Brain microvascular endothelial cell (primary cell): Measurements from ENCODE around the gene DBN1.

Experiments used
- DNase-seq: peaks from one replicate; pipeline ENCODE4 v3.0.0-alpha.2; 2020
- H3K27ac ChIP-seq: fragments of 250-450 bp; sonication (Bioruptor Pico); 2 replicates; pipeline ENCODE4 v1.5.1; 2020; ENCODE audit warnings: mild to moderate bottlenecking, moderate library complexity
- H3K27me3 ChIP-seq: fragments of 250-450 bp; sonication (Bioruptor Pico); replicated peaks from 2 replicates; pipeline ENCODE4 v1.5.1; 2020; ENCODE audit warnings: mild to moderate bottlenecking
- H3K36me3 ChIP-seq: fragments of 250-450 bp; sonication (Bioruptor Pico); replicated peaks from 2 replicates; pipeline ENCODE4 v1.5.1; 2020; ENCODE audit warnings: mild to moderate bottlenecking
- H3K4me3 ChIP-seq: 2 replicates; pipeline ENCODE4 v1.5.1; 2011; ENCODE audit warnings: low read depth, mild to moderate bottlenecking, control low read depth, low read length, moderate library complexity
- in situ Hi-C: cut with HindIII; loops from 2 replicates; pipeline ENCODE4 v1.10.0; 2017; ENCODE audit warnings: low sequenced_read_pairs, low pct_ligation_motif_present
- TF ChIP-seq, protein P1 (sequence below): IDR thresholded peaks from 2 replicates; pipeline ENCODE4 v1.5.1; 2011; ENCODE audit warnings: low read depth, mild to moderate bottlenecking, moderate library complexity, low read length, control low read depth, inconsistent platforms; ENCODE audit errors: missing control alignments

DBN1 gene

DNA sequence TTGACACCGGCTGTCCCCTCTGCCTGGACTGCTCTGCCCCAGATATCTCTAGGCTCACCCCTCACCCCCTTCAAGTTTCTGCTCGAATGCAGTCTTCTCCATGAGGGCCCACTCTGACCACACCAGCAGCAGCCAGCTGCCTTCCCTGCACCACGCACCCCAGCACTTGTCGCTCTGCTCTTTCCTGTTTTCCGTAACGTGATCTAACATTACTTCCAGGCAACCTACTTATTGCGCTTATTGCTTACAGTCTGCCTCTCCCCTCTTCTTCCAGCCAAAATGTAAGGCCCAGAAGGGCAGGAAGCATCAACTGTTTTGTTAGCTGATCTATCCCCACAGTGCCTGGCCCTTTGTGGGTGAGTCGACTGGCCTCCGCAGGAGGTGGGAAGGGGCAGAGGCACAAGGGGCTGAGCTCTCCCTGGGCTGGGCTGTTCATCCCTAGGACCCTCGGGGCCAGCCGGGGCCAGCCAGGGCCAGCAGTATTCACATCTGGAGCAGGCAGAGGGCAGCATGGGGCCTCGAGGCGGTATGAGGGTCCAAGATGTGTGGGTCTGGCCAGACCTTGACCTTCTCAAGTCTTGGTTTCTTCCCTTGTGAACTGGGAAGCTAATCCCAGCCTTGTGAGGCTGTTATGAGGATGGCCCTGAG is 11.6 kb upstream of the DBN1 start:
- H3K36me3 ChIP-seq, result peaks cover 87% of the 10 kb centered on the region
- no peak for DNase-seq
- in situ Hi-C loops, result no loop called here
- H3K27ac ChIP-seq, result no peak overlapping the region
- no peaks in the 10 kb centered on the region for H3K27me3 ChIP-seq
- TF ChIP-seq, protein P1, sequence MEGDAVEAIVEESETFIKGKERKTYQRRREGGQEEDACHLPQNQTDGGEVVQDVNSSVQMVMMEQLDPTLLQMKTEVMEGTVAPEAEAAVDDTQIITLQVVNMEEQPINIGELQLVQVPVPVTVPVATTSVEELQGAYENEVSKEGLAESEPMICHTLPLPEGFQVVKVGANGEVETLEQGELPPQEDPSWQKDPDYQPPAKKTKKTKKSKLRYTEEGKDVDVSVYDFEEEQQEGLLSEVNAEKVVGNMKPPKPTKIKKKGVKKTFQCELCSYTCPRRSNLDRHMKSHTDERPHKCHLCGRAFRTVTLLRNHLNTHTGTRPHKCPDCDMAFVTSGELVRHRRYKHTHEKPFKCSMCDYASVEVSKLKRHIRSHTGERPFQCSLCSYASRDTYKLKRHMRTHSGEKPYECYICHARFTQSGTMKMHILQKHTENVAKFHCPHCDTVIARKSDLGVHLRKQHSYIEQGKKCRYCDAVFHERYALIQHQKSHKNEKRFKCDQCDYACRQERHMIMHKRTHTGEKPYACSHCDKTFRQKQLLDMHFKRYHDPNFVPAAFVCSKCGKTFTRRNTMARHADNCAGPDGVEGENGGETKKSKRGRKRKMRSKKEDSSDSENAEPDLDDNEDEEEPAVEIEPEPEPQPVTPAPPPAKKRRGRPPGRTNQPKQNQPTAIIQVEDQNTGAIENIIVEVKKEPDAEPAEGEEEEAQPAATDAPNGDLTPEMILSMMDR, result no peak
- H3K4me3 ChIP-seq, result no peak overlapping the region

DNA sequence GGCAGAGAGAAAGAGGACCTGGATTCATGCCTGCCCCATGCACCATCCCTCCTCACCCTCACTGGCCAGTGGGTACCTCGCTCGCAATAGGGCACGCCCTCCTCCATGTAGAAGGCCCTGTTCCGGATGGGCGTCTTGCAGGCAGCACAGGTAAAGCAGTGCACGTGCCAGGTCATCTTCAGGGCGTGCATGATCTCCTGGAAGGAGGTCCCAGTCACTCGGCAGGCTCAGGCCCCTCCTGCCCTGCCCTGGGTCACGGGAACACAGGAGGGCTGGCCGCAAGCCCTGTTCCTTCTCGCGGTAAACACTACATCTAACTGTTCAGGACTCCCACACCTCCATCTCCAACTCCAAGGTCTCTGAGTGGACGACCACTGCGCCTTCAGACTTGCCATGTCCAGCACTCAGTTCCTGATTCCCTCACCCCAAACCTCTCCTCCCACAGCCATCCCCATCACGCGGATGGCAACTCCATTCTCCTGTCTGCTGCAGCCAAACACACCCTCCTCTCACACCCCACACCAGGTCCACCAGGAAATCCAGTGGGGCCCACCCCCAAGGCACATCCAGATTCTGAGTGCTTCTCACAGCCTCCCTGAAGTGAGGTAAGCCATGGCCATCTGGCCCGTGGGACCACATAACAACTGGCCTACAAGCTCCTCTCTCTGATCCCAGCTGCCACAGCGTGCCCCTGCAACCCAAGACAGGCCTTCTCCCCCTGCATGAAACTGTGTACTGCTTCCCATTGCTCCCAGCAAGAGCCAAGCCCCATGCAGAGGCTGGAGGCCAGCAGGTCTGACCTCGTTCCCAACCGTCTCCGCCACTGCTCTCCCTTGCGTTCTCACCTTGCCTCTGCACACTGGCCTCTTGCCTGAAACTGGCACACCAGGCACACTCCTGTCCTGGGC is 10.8 kb upstream of the DBN1 start:
- Histone ChIP-seq H3K27me3 (no peaks in the 10 kb centered on the region), H3K27ac (no peak overlapping the region), H3K4me3 (no peak overlapping the region), H3K36me3 (peaks cover 86% of the 10 kb centered on the region)
- TF ChIP-seq, protein P1, result no peak
- in situ Hi-C loops, result no loop called here
- DNase-seq, result no peak

DNA sequence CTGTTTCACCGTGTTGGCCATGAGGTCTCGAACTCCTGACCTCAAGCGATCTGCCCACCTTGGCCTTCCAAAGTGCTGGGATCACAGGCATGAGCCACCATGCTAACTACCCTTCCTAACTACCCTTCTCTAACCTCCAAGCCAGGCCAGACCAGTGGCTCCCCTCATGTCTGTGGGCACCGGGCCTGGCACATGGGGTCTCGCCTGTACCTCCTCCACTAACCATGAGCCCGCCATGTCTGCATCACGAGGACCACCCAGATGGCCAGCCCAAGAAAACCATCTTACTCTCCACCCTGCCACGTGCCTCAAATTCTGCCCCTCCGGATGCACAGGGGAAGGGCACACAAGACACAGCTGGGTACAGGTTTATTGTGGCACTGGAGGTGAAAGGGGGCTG is 9.6 kb upstream of the DBN1 start:
- in situ Hi-C loops, result no loop called here
- peaks cover 75% of the 10 kb centered on the region for H3K36me3 ChIP-seq
- no peak overlapping the region for H3K27ac ChIP-seq
- TF ChIP-seq, protein P1, result no peak
- DNase-seq, result no peak
- no peaks in the 10 kb centered on the region for H3K27me3 ChIP-seq
- H3K4me3 ChIP-seq, result no peak overlapping the region

DNA sequence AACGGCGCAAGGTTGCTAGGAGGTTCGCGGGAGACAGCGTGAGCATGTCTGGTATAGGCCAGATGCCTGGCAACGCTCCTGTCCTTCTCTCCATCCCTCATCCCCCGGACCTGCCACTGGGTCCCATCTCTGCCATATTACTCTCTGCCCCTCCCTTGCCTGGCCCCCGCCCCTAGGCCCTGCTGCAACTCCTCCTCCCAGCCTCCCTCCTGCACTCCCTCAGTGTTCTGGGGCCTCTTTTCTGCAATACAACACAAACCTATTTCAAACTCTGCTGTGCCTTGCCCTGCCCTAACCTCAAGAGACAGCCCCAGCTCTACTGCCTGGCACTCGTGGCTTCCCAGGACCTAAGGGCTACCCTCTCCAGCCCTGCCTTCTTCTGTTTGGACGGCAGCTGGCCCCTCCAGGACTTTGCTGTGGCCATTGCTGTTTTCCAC is 8.9 kb upstream of the DBN1 start:
- no peak overlapping the region for H3K4me3 ChIP-seq
- no peak overlapping the region for H3K27ac ChIP-seq
- in situ Hi-C loops, result no loop called here
- H3K36me3 ChIP-seq, result peaks cover 68% of the 10 kb centered on the region
- TF ChIP-seq, protein P1, result no peak
- DNase-seq, result no peak
- H3K27me3 ChIP-seq, result no peaks in the 10 kb centered on the region

DNA sequence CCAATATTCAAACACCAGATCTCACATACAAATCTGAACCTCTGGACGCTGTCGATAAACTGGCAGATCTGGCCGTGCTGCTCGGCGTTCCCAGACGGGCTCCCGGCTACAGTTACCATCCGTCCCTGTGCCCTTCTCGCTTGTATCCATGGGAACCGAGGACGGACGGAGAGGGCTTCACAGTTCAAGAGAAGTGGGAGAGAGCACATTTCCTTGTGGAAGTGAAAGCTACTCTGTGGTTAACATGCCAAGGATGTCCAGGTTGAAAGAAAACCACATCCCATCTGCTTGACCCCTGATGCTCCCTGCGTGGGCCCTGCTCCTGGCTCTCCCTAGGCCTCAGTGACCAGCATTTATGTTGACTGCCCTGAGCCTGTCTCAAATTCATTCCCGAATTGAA is 6.3 kb upstream of the DBN1 start:
- TF ChIP-seq, protein P1, result no peak
- H3K4me3 ChIP-seq, result no peak overlapping the region
- no peaks in the 10 kb centered on the region for H3K27me3 ChIP-seq
- in situ Hi-C loops, result no loop called here
- H3K27ac ChIP-seq, result no peak overlapping the region
- DNase-seq, result peak; percentile 24
- H3K36me3 ChIP-seq, result peaks cover 42% of the 10 kb centered on the region
